ENCODE data around the gene JCAD.
"Not testable (repeated sequence)": the region's sequence is repeated elsewhere in the genome, so short reads cannot be mapped to it uniquely, and the experiment has no call there.

Gene JCAD

DNA sequence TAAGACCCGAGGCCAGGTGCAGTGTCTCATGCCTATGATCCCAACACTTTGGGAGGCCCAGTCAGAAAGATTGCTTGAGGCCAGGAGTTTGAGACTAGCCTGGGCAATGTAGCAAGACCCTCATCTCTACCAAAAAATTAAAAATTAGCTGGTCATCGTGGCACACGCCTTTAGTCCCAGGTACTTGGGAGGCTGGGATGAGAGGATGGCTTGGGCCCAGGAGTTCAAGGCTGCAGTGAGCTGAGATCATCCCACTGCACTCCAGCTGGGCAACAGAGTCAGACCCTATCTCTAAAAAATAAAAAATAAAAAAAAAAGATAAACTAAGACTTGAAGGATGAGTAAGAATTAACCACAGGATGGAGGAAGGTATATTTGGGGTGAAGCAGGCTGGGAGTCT lies 77.9 kb downstream of the JCAD start:
- no peaks in the 10 kb centered on the region for H4K20me1 ChIP-seq (ENCODE audit: insufficient read depth)
- no peak overlapping the region for H3K27ac ChIP-seq
- H3K36me3 ChIP-seq (ENCODE audit: insufficient read depth): no peaks in the 10 kb centered on the region
- TF ChIP-seq, protein P1, sequence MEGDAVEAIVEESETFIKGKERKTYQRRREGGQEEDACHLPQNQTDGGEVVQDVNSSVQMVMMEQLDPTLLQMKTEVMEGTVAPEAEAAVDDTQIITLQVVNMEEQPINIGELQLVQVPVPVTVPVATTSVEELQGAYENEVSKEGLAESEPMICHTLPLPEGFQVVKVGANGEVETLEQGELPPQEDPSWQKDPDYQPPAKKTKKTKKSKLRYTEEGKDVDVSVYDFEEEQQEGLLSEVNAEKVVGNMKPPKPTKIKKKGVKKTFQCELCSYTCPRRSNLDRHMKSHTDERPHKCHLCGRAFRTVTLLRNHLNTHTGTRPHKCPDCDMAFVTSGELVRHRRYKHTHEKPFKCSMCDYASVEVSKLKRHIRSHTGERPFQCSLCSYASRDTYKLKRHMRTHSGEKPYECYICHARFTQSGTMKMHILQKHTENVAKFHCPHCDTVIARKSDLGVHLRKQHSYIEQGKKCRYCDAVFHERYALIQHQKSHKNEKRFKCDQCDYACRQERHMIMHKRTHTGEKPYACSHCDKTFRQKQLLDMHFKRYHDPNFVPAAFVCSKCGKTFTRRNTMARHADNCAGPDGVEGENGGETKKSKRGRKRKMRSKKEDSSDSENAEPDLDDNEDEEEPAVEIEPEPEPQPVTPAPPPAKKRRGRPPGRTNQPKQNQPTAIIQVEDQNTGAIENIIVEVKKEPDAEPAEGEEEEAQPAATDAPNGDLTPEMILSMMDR (conservative IDR thresholded peaks at IDR 0.05; ENCODE audit: low read depth, low read length): no peak
- no peaks in the 10 kb centered on the region for H3K27me3 ChIP-seq (ENCODE audit: insufficient read depth, low read depth)
- no peaks in the 10 kb centered on the region for H3K79me2 ChIP-seq (ENCODE audit: insufficient read depth, low read depth)
- no peak overlapping the region for H2AFZ ChIP-seq (ENCODE audit: low read depth)
- H3K9ac ChIP-seq: no peak overlapping the region
- H3K4me2 ChIP-seq: no peak overlapping the region
- H3K4me3 ChIP-seq (IDR thresholded peaks at IDR 0.05; ENCODE audit: insufficient read depth, low read depth, low read length): no peak overlapping the region
- H3K4me1 ChIP-seq (ENCODE audit: low read depth, poor library complexity, severe bottlenecking): no peaks in the 10 kb centered on the region

DNA sequence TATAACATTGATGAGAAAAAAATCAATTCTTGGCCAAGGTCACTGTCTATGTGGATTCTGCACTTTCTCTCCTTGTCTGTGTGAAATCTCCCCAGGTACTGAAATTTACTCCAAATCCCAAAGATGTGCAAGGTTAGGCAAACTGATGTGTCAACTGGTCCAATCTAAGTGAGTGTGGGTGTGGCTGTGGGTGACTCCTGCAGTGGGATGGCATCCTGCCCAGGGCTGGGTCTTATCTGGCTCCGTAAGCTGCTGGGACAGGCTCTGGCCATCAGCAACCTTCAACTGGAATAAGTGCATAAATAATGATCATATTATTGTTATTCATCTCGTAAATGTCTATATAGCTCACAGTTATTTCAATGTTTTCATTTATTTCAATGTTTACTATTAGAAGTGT lies 79.3 kb downstream of the JCAD start:
- H3K4me2 ChIP-seq: no peak overlapping the region
- no peaks in the 10 kb centered on the region for H3K36me3 ChIP-seq (ENCODE audit: insufficient read depth)
- TF ChIP-seq, protein P1 (conservative IDR thresholded peaks at IDR 0.05; ENCODE audit: low read depth, low read length): no peak
- no peak overlapping the region for H3K4me3 ChIP-seq (IDR thresholded peaks at IDR 0.05; ENCODE audit: insufficient read depth, low read depth, low read length)
- no peaks in the 10 kb centered on the region for H4K20me1 ChIP-seq (ENCODE audit: insufficient read depth)
- H3K27me3 ChIP-seq (ENCODE audit: insufficient read depth, low read depth): no peaks in the 10 kb centered on the region
- H3K9ac ChIP-seq: no peak overlapping the region
- no peak overlapping the region for H2AFZ ChIP-seq (ENCODE audit: low read depth)
- H3K27ac ChIP-seq: no peak overlapping the region
- H3K4me1 ChIP-seq (ENCODE audit: low read depth, poor library complexity, severe bottlenecking): no peaks in the 10 kb centered on the region
- no peaks in the 10 kb centered on the region for H3K79me2 ChIP-seq (ENCODE audit: insufficient read depth, low read depth)

DNA sequence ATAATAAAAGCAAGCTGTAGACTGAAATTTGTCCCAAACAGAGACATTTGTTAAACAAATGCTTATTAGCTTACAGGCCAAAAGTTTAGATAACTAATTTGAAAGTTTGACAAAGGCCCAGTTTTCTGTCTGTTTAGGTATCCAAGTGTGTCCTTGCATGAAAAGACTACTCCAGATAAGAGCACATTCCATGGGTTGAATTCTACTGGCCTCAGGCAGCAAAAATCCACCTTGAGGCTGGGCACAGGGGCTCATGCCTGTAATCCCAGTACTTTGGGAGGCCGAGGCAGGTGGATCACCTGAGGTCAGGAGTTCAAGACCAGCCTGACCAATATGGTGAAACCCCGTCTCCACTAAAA lies 80.0 kb downstream of the JCAD start:
- H3K4me3 ChIP-seq (IDR thresholded peaks at IDR 0.05; ENCODE audit: insufficient read depth, low read depth, low read length); H3K27ac ChIP-seq; H3K27me3 ChIP-seq (ENCODE audit: insufficient read depth, low read depth); H3K79me2 ChIP-seq (ENCODE audit: insufficient read depth, low read depth); H3K4me1 ChIP-seq (ENCODE audit: low read depth, poor library complexity, severe bottlenecking); H3K9ac ChIP-seq; H3K4me2 ChIP-seq; H4K20me1 ChIP-seq (ENCODE audit: insufficient read depth); H2AFZ ChIP-seq (ENCODE audit: low read depth); H3K36me3 ChIP-seq (ENCODE audit: insufficient read depth): not testable (repeated sequence)

DNA sequence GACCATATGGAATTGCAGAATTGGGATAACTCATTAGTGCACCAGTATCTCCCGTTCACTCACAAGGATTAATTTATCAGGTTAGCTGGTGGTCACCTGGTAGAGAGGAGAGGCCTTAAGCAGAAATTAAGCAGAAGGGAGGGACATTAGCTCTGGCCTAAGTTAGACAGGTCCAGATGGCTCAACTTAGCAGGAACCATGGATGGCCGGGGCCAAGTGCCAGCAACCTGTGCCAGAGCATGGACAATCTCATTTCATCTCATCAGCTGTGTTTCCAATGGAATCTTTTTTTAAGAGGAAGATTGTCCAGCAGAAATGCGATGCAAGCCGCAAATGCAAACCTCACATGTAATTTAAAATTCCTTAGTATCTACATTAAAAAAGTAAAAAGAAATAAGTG lies 82.2 kb downstream of the JCAD start:
- Histone ChIP-seq H3K4me1 (ENCODE audit: low read depth, poor library complexity, severe bottlenecking) (no peaks in the 10 kb centered on the region), H3K4me3 (IDR thresholded peaks at IDR 0.05; ENCODE audit: insufficient read depth, low read depth, low read length) (no peak overlapping the region), H3K27ac (no peak overlapping the region), H2AFZ (ENCODE audit: low read depth) (no peak overlapping the region), H3K4me2 (no peak overlapping the region), H3K79me2 (ENCODE audit: insufficient read depth, low read depth) (no peaks in the 10 kb centered on the region), H3K9ac (no peak overlapping the region), H4K20me1 (ENCODE audit: insufficient read depth) (no peaks in the 10 kb centered on the region), H3K36me3 (ENCODE audit: insufficient read depth) (no peaks in the 10 kb centered on the region), H3K27me3 (ENCODE audit: insufficient read depth, low read depth) (no peaks in the 10 kb centered on the region)
- TF ChIP-seq, protein P1 (conservative IDR thresholded peaks at IDR 0.05; ENCODE audit: low read depth, low read length): no peak

DNA sequence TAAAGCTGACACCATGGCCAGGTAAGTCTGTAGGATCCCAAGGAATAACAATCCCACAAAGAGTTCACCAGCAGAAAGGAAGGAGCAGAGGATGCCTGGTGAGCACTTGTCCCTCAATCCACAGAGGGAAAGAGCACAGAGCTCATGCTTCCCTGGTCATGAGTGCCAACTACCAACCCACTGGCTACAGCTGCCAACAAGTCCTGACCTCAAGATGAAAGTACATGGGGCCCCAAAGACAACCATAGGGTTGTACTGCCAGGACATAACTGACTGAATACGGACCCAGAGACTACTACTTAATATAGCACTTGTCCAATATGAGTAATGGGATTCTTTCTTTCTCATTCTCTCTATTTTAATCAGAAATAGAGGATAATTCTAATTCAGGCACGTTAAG lies 83.3 kb downstream of the JCAD start:
- Histone ChIP-seq H3K27ac (no peak overlapping the region), H2AFZ (ENCODE audit: low read depth) (no peak overlapping the region), H4K20me1 (ENCODE audit: insufficient read depth) (no peaks in the 10 kb centered on the region), H3K4me1 (ENCODE audit: low read depth, poor library complexity, severe bottlenecking) (no peaks in the 10 kb centered on the region), H3K4me2 (no peak overlapping the region), H3K36me3 (ENCODE audit: insufficient read depth) (no peaks in the 10 kb centered on the region), H3K27me3 (ENCODE audit: insufficient read depth, low read depth) (no peaks in the 10 kb centered on the region), H3K79me2 (ENCODE audit: insufficient read depth, low read depth) (no peaks in the 10 kb centered on the region), H3K4me3 (IDR thresholded peaks at IDR 0.05; ENCODE audit: insufficient read depth, low read depth, low read length) (no peak overlapping the region), H3K9ac (no peak overlapping the region)
- TF ChIP-seq, protein P1 (conservative IDR thresholded peaks at IDR 0.05; ENCODE audit: low read depth, low read length): no peak

Measured in KMS-11 (cell line).